Measurements from ENCODE around the gene SPATA32.

SPATA32 gene

DNA sequence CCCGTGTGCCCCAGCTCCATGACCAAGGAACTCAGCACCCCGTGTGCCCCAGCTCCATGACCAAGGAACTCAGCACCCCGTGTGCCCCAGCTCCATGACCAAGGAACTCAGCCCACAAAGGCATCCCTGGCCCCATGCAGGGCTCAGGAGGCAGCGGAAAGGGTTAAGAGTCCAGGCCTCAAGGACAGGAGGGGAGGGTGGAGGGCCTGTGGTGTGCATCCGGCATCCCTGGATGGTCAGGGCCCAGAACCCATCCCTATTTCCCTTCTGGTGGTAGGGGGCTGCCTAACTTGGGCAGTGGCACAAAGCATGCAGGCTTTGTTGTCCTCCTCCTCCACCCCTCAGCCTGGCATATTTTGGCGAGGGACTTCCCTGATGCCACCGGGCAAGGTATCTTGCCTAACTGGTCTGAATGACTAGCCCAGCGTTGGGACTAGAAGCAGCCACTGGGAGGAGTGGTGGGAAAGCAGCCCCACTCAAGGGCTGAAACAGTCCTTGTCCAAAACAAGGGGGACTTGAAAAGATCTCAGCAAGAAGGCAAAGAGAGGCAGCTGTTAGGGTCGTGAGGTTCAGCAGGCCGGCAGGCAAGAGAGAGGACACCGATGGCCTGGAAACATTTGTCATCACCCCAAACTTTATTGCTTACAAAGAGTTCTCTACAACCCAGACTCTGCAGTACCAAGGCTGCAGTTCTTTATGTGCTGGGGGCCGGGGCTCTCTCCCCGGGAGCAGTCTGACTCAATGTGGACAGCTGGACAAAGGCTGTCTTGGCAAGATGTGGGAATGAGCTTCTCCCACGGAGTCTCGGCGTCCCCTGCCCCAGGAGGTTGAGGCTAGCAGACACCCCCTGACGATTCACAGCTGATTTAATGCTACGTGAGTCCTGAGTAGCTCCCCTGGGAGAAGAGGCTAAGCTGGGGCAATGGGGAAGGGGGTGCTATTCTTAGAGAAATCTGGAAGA lies 902 bp upstream of the SPATA32 start:
- TF ChIP-seq, protein P1, sequence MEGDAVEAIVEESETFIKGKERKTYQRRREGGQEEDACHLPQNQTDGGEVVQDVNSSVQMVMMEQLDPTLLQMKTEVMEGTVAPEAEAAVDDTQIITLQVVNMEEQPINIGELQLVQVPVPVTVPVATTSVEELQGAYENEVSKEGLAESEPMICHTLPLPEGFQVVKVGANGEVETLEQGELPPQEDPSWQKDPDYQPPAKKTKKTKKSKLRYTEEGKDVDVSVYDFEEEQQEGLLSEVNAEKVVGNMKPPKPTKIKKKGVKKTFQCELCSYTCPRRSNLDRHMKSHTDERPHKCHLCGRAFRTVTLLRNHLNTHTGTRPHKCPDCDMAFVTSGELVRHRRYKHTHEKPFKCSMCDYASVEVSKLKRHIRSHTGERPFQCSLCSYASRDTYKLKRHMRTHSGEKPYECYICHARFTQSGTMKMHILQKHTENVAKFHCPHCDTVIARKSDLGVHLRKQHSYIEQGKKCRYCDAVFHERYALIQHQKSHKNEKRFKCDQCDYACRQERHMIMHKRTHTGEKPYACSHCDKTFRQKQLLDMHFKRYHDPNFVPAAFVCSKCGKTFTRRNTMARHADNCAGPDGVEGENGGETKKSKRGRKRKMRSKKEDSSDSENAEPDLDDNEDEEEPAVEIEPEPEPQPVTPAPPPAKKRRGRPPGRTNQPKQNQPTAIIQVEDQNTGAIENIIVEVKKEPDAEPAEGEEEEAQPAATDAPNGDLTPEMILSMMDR (IDR thresholded peaks at IDR 0.05; ENCODE audit: extremely low read depth, missing control alignments): no peak
- DNase-seq (ENCODE audit: low spot score): no peak

DNA sequence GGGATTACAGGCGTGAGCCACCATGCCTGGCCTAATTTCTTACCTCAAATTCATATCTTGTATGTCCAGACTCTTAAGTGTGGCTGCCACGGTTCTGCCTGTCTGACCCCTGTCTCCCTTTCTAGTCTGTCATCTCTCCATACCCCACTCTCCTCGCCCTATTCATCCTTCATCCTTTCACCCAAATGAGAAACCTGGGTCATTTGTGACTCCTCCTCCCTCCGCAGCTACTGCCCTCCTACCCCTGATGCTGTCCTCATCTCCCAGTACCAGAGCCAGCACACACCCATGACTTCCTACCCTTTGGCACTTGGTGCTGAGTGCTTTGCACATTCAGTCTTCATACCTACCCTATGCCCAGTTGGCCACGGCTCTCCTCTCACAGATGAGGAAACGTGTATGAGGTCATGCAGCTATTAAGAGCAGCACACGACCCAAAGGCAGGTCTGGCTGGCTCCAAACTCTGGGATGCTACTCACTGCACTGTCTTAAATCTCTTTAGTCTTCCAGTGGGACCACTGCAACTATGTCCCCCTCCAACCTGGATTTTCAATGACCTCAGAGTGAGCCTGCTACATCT lies 1.6 kb downstream of the SPATA32 start:
- TF ChIP-seq, protein P1 (IDR thresholded peaks at IDR 0.05; ENCODE audit: extremely low read depth, missing control alignments): no peak
- no peak for DNase-seq (ENCODE audit: low spot score)

DNA sequence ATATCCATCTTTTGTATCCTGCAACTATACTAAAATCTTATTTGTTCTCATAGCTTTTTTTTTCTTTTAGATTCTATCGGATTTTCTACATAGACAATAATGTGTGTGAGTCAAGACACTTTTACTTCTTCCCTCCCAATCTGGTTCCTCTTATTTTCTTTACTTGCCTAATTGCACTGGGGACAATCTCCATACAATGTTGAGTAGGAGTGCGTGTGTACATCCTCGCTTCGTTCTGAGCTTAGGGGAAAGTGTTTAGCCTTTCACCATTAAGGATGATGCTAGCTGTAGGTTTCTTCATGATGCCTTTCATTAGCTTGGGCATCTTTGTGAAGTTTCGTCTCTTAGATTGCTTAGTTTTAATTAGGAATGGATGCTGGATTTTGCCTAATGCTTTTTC lies 2.9 kb downstream of the SPATA32 start:
- TF ChIP-seq, protein P1 (IDR thresholded peaks at IDR 0.05; ENCODE audit: extremely low read depth, missing control alignments): no peak
- no peak for DNase-seq (ENCODE audit: low spot score)

DNA sequence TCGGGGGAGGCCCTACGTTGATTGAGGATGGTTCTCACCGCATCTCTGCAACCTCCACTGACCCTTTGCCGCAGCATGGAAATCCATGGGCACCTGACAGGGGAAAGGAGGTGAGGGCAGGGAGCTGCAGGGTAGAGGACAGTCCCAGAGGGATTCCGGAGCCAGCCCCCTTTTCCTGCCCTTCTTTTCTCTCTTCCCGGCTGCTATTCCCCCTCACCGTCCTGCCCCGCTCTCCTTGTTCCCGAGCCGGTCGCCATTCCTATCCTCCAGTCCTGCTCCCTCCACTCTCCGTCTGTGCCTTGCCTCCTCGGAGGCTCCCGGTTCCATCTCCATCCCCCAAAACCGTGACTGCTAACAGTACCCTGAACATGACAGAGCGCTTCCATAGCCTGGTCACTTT lies 4.8 kb downstream of the SPATA32 start:
- TF ChIP-seq, protein P1 (IDR thresholded peaks at IDR 0.05; ENCODE audit: extremely low read depth, missing control alignments): no peak
- no peak for DNase-seq (ENCODE audit: low spot score)

DNA sequence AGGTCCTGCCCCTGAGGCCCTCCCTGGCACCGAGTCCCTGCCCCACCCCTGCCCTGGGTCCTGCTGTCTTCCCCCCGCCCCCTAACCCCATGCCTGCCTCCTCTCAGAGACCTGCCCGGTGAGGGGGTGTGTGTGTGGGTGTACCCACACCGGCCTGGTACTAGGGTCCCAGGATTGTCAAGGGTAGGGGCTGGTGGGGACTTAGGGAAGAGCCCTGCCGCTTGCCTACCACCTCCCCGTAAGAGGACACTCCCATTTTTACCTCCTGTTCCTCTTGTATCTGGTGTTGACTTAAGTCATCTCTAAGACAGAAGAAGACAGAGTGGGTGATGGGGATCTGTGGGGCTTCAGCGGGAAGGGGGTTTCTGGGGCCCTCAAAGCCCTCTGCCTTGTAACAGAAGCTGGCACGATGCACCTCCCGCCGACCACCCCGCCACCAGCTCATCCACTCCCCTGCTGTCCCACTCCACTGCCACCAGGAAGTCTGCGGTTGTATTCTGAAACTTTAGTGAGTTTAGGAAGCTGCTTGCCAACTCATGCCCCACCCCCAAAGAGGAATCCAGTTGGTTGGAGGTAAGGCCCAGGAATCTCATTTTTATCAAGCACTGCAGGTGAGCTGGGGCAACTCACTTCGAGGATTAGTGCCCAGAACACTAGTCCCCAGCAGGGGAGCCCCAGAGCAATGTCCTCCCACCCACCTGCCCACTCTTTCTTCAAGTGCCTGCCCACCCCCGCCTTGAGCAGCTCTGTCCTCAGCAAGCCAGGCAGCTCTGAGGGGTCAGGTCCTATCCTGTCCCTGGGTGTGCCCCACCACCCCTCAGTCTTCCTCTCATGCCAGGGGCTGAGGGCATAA lies 5.6 kb downstream of the SPATA32 start:
- DNase-seq (ENCODE audit: low spot score): no peak
- TF ChIP-seq, protein P1 (IDR thresholded peaks at IDR 0.05; ENCODE audit: extremely low read depth, missing control alignments): no peak

DNA sequence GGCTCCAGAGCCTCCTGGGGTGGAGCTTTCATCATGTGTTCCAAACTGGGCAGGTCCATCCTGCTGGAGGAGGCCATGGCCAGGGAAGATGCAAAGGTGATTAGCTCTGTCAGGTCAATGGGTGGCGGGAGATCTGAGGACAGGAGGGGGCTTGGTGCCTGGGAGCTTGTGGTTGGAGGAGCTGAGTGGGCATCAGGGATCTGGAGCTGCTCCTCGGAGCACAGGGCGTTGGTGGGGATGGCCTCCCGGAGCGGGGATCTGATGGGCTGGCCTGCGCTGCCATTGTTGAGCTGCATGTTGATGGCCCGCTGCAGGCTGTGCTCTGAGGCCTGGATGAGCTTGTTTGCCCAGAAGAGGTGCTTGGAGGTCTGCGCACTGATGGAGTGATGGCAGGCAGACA lies 6.5 kb downstream of the SPATA32 start:
- TF ChIP-seq, protein P1 (IDR thresholded peaks at IDR 0.05; ENCODE audit: extremely low read depth, missing control alignments): no peak
- DNase-seq (ENCODE audit: low spot score): no peak
